ENCODE measurements around the gene TNNC2.

DNA sequence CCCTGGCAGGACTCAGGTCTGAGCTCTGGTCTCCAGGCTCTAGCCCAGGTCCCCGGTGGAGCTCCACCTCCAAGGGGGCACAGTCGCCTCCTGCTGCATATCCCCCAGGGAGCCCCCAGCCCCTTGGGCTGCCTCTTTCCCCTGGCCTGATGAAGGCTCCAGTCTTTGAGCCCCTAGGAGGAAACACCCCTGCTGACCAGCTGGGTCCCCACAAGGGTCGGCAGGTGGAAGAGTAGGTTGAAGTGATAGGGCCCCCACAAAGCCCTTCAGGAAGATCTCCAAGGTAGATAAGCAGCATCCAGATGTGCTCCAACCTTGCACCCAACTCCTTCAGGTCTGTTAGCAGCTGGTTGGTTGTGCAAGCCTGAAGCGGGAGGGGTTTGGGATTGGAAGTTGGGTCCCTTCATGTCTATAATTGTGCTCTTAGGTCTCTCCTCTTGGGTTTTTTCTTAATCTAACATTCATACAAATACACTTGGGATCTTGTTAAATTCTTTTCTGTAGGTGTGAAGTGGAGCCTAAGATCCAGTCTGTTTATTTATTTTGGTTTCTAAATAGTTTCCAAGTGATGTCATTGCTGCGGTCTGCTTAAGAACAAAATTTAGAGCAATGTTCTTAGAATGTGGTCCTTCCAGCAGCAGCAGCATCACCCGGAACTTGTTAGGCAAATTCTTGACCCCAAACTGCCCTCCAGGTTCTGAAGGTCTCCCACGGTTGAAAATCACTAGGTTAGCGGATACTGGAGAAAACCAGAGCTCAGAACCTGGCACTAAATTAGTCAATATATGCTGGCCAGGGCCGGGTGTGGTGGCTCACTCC lies 9.5 kb downstream of the TNNC2 start:
- TF ChIP-seq POLR2A (IDR thresholded peaks at IDR 0.05) (no peak), EP300 (IDR thresholded peaks at IDR 0.05) (no peak)
- TF ChIP-seq, protein P1, sequence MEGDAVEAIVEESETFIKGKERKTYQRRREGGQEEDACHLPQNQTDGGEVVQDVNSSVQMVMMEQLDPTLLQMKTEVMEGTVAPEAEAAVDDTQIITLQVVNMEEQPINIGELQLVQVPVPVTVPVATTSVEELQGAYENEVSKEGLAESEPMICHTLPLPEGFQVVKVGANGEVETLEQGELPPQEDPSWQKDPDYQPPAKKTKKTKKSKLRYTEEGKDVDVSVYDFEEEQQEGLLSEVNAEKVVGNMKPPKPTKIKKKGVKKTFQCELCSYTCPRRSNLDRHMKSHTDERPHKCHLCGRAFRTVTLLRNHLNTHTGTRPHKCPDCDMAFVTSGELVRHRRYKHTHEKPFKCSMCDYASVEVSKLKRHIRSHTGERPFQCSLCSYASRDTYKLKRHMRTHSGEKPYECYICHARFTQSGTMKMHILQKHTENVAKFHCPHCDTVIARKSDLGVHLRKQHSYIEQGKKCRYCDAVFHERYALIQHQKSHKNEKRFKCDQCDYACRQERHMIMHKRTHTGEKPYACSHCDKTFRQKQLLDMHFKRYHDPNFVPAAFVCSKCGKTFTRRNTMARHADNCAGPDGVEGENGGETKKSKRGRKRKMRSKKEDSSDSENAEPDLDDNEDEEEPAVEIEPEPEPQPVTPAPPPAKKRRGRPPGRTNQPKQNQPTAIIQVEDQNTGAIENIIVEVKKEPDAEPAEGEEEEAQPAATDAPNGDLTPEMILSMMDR (IDR thresholded peaks at IDR 0.05) = no peak
